Thoracic aorta (tissue), 2 donors: ENCODE data around the gene MAP4K5. TPM values are rescaled to one million over a fixed set of nuclear protein-coding genes. Genes with fewer than 3 reads are reported as not detected.

Experiments used
- ATAC-seq: fragments of 150-250 bp; one replicate; pipeline ENCODE4 v1.8.0; 2017; ENCODE audit warnings: low read depth; ENCODE audit not compliant: insufficient number of reproducible peaks, low FRiP score
- DNase-seq: peaks from one replicate; pipeline ENCODE4 v3.0.0-alpha.2; 2020; ENCODE audit warnings: low spot score
- H3K27ac ChIP-seq, 2 donors: fragments of 200-600 bp; sonication (generic); 1 replicate in 1 of 2; 2 replicates in 1 of 2; pipeline ENCODE4 v1.5.1; 2016; ENCODE audit warnings: mild to moderate bottlenecking in 2 of 2, moderate library complexity in 2 of 2
- H3K27me3 ChIP-seq: fragments of 200-600 bp; sonication (generic); replicated peaks from 2 replicates; pipeline ENCODE4 v1.6.0; 2016; ENCODE audit warnings: mild to moderate bottlenecking; ENCODE audit not compliant: insufficient read depth
- H3K36me3 ChIP-seq: fragments of 200-600 bp; sonication (generic); one replicate; pipeline ENCODE4 v1.5.1; 2016
- H3K4me1 ChIP-seq, 2 donors: fragments of 200-600 bp; sonication (generic); 1 replicate in 1 of 2; 2 replicates in 1 of 2; pipeline versions ENCODE4 v1.5.1 to v1.6.0; 2016; ENCODE audit warnings: low read depth in 2 of 2, mild to moderate bottlenecking in 1 of 2; ENCODE audit not compliant: control insufficient read depth in 1 of 2
- H3K4me3 ChIP-seq: fragments of 200-600 bp; sonication (generic); 2 replicates; pipeline ENCODE4 v1.5.1; 2016; ENCODE audit warnings: mild to moderate bottlenecking
- H3K9me3 ChIP-seq: fragments of 200-600 bp; sonication (generic); 2 replicates; pipeline ENCODE4 v1.5.1; 2016
- CTCF ChIP-seq: fragments of 200-600 bp; sonication (generic); IDR thresholded peaks from one replicate; pipeline ENCODE4 v1.5.1; 2019; ENCODE audit warnings: antibody characterized with exemption
- total RNA-seq, 2 donors: library from RNA; depleted of rRNA; stranded (reverse); fragments of >200 nt; gene quantifications; one replicate each; pipeline versions ENCODE4 v1.1.0 to v1.2.3, GENCODE V29; 2016

Gene MAP4K5
- total RNA-seq, 2 donors from 2014 or later: 231 to 238 TPM

- Histone ChIP-seq H3K9me3 (no peaks in the 10 kb centered on the region), H3K36me3 (no peaks in the 10 kb centered on the region), H3K4me3 (peak overlapping the region; percentile 91), H3K27ac (no peak overlapping the region), H3K27me3 (no peaks in the 10 kb centered on the region), H3K4me1 (peaks cover 3 to 32% of the 10 kb centered on the region in 2 donors)
- no peak for DNase-seq
- no peak for TF ChIP-seq CTCF
- ATAC-seq: no peak
Measured at GRCh38 chr14:50395448-50395847, 136.9 kb downstream of the MAP4K5 start.

GRCh38 chr14:50394713-50395112 is 137.7 kb downstream of the MAP4K5 start:
- H3K9me3 ChIP-seq: no peaks in the 10 kb centered on the region
- no peak for ATAC-seq
- H3K4me3 ChIP-seq: no peak overlapping the region
- H3K4me1 ChIP-seq: peaks cover 1 to 25% of the 10 kb centered on the region in 2 donors
- DNase-seq: no peak
- H3K27ac ChIP-seq: no peak overlapping the region
- H3K27me3 ChIP-seq: no peaks in the 10 kb centered on the region
- H3K36me3 ChIP-seq: no peaks in the 10 kb centered on the region
- no peak for TF ChIP-seq CTCF

DNA sequence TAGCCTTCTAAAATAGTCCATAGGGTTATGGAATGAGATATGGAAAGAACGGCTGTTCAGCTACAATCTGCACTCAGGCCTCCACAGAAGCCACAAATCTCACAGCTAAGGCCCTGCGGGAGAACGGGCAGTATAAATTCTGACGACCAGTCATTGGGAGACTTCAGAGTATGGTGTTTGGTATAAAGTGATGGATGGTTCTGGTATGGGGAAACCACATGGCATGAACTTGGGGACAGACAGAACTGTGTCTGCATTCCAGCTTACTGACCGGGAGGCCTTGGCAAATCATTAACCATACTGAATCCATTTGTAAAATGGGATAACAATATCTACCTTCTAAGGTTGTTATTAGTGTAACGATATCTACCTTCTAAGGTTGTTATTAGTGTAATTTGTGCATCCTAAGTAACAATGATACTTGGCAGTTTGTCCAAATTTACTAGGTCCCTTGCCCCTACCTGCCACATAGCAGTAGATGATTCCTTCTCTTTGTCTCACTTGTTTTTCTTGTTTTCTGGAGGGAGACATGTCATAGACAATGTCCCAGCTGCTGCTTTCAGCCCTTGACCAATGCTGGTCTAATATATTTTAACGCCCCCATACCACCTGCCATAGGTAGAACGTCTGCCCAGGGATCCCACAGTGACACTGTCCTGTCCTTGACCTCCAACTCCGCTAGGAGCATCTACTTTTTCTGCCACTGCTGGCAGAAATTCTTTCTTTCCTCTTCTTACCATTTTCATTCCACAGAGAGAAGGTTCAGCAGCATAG is 142.5 kb downstream of the MAP4K5 start:
- Histone ChIP-seq H3K36me3 (no peaks in the 10 kb centered on the region), H3K27me3 (no peaks in the 10 kb centered on the region), H3K9me3 (no peaks in the 10 kb centered on the region), H3K27ac (no peak overlapping the region), H3K4me1 (no peaks in the 10 kb centered on the region), H3K4me3 (no peak overlapping the region)
- ATAC-seq (no peak), DNase-seq (no peak)
- no peak for TF ChIP-seq CTCF

DNA sequence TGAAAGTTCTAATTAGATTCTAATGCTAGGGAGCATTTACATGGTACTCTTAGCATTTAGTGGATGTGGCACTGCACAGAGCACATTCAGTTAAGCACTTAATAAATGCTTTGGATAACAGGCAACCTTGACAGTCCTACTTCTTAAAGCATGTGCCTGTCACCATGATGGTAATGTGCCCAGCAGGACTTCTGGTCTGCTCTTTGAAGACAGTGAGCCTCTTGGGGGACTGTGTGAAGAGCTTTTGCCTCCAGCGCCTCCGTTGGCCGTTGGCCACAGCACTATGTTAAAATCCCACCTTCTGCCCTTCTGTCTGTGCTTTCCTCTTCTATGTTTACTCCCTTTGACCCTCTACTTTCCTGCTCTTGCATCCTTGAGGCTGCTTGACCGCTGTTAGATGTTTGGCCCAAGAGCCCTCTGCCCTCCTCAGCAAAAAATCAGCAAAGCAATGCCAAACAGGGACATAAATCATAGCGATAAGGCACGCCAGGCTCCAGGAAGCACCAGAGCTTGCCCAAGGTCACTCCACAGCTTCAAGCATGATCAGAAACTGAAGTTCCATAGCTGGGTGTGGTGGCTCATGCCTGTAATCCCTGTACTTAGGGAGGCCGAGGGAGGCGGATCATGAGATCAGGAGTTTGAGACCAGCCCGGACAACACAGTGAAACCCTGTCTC is 144.0 kb downstream of the MAP4K5 start:
- DNase-seq (no peak), ATAC-seq (no peak)
- H3K9me3 ChIP-seq: no peaks in the 10 kb centered on the region
- no peaks in the 10 kb centered on the region for H3K4me1 ChIP-seq
- H3K27me3 ChIP-seq: no peaks in the 10 kb centered on the region
- H3K4me3 ChIP-seq: no peak overlapping the region
- no peaks in the 10 kb centered on the region for H3K36me3 ChIP-seq
- TF ChIP-seq CTCF: no peak
- H3K27ac ChIP-seq: no peak overlapping the region

DNA sequence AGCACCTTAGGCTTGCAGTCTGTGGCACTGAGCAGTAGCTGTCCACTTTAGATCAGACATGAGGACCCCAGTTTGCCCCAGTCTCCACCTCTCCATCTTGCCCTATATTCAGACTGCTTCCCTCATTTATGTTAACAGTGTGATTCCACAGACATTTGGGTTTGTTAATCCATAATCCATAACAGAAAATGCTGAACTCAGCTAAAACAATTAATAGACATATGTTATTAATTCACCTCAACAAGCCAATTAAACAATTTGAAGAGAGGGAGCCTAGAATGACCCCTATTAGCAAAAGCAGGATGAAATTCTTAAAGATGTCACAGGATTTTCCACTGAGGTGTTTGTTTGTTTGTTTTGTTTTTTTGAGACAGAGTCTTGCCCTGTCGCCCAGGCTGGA is 144.8 kb downstream of the MAP4K5 start:
- no peak for DNase-seq
- TF ChIP-seq CTCF: no peak
- Histone ChIP-seq H3K27me3 (no peaks in the 10 kb centered on the region), H3K9me3 (no peaks in the 10 kb centered on the region), H3K36me3 (no peaks in the 10 kb centered on the region), H3K4me1 (no peaks in the 10 kb centered on the region), H3K4me3 (no peak overlapping the region), H3K27ac (no peak overlapping the region)
- ATAC-seq: no peak
